GM19035 (cell line): ENCODE results near the gene TPMT.

Experiments
- ATAC-seq: cut with Tn5 transposase; IDR thresholded peaks from one replicate; pipeline ENCODE4 v1.9.1; 2021; ENCODE audit not compliant: unreplicated experiment

Gene TPMT

DNA sequence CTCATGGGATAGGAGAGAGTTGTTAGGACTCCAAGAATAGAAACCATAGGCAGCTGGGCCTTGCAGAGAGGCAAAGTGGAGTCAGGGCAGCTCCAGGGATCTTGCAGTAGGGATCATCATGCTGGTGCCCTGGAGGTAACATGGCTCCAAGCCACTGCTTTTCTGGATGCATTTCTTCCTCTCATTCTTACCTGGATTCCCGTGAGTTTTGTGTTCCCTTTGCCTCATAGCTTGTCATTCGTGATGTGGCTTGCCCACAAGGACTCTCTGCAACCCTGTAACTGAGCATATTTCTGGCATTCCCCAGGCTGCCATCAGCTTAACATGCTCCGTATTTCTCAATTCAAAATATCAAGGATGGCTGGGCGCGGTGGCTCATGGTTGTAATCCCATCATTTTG lies 37.7 kb downstream of the TPMT start:
- no peak for ATAC-seq

DNA sequence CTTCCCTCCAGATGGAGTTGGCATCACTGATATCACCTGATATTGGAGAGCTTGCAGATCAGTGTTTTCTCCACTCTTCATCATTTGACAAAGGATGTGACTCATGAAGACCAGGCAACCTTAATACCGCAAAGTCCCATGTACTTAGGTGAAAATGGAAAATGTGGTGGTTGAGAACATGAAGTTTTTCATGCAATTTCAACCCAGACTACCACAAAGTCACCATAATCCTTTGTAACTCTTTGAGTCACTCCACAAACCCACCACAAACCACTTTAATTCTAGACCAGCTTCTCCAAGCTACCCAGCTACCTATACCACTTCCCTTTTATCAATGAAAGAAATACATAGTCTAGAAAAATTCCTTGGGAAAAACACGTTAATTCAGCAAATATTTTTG lies 39.5 kb downstream of the TPMT start:
- ATAC-seq, result no peak

DNA sequence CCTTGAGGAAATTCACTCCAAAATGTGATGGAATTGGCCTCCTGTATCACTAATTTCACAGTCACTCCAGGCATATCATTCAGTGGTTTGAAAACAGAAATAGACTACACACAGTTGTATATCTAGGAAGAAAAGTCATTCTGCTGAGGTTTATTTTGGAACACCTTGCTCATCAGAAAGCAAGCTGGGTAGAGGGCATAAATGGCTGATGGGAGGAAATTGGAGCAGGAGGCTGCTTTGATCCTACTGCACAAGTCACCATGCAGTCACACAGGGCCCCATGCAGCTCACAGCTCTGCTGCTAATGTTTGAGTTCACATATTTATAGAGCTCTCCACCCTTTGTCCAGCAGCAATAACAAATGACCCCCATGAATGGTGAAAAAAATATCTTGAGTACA lies 44.7 kb downstream of the TPMT start:
- no peak for ATAC-seq

DNA sequence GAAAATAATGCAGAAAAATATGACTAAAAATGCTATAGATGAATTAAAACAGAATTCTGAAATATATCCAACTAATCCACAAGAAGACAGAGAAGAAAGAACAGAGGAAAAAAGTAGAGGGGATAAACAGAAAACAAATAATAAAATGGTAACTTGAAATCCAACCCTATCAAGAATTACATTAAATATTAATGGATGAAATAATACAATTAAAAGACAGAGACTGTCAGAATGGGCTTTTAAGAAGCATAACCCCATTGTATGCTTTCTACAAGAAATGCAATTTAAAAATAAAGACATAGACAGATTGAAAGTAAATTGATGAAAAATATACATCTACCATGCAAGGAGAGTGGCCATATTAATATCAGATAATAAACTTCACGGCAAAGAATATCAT lies 47.8 kb downstream of the TPMT start:
- no peak for ATAC-seq

DNA sequence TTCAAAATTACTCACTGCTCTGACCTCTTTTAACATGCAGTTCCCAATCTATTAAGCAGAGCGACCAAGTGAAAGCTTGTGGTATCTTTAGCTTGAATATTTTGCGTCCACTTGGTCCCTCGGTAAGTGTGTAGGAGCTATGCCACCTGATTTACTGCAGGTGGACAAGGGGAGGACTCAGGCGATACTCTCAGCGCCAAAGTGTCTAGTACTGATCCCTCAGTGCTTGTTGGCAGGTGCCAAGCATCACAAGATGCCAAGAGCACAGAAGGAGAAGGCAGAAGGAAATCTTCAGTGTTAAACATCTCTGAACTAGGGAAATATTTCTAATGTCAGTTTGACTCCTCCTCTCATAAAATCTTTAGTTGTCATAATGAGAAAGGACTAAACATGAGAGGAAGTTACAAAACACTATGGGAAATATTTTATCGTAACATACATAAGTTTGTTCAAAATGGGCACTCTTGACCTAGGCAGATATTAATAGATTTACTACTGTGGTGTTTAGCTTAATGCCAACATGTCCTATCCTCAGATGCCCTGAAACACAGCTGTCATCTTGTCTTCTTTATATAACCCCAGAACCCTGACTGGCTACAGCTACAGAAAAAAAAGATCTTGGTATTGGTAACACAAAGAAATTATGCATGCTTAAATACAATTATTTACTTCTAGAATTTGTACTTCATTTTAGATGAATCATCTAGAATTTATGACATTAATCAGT lies 51.9 kb downstream of the TPMT start:
- no peak for ATAC-seq

DNA sequence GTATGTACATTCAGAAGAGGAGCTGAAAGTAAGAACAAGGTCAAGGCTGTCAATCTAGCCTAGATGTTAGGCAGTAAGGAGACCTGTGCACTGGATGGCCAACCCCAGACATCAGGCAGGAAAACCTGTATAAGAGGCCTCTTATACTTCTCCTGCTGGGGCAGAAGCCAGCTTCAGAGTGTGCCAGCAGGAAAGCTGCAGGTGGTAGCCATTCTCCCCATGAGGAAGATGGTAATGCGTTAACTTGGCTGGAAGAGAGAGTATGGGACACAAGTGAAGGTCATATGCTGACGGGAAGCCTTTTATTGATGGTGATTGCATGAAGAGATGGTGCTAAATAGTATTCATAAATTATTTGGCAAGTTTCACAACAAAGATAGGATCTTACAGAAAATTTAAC lies 53.0 kb downstream of the TPMT start:
- ATAC-seq, result no peak

DNA sequence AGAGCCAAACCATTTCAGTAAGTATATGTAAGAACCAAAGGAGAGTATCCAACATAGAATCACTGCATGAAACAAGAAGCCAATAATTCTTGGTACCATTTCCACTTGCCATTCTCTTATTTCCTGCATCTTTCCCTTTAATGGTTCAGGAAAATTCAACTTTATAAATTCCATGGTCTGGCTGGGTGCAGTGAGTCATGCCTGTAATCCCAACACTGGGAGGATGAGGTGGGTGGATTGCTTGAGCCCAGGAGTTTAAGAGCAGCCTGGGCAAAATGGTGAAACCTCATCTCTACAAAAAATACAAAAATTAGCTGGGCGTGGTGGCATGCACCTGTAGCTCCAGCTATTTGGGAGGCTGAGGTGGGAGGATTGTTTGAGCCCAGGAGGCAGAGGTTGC lies 53.6 kb downstream of the TPMT start:
- no peak for ATAC-seq

DNA sequence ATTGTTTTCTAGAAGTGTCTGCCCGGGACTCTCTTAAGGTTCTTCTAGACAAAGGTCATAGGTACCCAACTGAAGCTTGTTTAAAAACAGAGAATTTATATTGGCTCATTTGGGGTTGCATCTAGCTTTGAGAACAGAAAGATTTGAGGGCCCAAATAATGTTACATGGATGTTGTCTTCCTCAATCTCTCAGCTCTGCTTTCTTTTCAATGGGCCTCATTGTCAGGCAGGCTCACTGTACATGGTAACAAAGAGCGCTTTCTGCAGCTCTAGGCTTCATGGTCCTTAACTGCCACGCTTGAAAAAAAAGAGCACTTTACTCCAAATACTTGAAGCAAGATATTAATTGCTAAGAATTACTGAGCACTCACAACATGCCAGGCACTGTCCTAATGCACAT lies 54.6 kb downstream of the TPMT start:
- no peak for ATAC-seq

DNA sequence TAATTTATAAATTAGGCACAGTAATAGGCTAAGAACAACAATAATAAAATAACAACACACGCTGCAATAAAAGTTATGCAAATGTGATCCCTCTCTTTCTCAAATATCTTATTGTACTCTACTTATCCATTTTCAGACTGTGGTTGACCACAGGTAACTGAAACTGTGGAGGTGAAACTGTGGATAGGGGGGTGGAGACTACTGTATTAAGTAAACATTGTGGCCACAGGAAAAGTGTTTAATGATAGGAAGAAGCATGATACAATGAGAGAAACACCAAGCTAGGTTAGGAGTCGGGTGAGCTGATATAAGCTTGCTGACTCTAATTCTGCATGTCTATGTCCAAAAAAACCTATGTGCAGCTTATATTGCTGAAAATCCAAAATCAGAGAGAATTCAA lies 55.4 kb downstream of the TPMT start:
- no peak for ATAC-seq

DNA sequence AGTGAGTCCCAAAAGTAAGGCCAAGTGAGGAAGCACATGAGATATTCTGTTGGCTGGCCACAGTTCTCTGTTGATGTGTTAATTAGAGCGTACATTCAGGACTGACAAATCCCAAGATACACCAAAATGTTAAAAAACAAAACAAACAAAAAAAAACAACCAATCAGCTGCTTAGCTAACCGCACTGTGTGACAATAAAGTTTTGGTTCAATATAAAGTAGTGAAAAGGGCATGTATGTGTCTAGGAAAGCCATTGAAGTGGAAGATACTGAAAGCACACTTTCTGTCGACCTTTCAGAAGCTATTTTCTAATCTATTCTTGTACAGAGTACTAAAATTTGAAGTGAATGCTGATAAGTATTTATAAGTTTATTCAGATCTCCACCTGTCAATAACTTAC lies 58.5 kb downstream of the TPMT start:
- no peak for ATAC-seq

DNA sequence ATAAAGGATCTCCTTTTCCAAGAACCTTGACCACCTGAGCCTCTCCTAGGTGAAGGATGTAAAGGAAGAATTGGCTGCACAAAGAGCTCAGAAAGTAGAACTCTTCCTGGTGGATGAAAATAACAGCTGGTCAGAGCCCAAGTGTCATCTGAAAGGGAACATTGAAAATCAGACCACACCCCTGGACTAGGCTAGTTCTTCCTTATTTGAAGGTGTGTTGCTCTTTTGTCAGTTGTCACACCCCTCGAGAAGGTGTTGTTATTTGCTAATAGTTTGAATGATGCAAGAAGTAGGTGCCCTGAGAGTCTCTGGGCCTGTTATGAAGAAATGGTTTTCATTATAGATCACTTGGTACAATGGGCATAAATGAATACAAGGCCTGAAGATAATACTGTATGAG lies 63.5 kb downstream of the TPMT start:
- no peak for ATAC-seq

DNA sequence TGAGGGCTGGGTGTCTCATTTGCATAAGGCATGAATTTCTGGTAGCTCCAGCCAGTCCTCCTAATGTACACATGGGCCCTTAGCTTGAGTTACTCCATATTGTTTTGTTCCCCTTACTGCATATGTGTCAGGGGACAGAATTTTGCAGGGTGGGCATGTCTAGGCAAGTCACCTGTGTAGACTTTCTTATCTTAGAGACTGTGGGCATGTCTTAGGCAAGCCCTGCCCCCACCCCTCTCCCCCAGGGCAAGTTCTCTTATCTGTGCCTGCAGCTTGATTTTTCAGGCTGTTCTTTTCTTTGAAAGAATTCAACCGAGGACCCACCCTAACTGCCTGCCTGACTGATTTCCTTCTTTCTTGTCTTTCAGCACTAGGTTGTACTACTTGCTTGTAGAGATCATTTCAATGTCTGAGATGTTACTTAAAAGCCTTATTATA lies 64.5 kb downstream of the TPMT start:
- no peak for ATAC-seq

DNA sequence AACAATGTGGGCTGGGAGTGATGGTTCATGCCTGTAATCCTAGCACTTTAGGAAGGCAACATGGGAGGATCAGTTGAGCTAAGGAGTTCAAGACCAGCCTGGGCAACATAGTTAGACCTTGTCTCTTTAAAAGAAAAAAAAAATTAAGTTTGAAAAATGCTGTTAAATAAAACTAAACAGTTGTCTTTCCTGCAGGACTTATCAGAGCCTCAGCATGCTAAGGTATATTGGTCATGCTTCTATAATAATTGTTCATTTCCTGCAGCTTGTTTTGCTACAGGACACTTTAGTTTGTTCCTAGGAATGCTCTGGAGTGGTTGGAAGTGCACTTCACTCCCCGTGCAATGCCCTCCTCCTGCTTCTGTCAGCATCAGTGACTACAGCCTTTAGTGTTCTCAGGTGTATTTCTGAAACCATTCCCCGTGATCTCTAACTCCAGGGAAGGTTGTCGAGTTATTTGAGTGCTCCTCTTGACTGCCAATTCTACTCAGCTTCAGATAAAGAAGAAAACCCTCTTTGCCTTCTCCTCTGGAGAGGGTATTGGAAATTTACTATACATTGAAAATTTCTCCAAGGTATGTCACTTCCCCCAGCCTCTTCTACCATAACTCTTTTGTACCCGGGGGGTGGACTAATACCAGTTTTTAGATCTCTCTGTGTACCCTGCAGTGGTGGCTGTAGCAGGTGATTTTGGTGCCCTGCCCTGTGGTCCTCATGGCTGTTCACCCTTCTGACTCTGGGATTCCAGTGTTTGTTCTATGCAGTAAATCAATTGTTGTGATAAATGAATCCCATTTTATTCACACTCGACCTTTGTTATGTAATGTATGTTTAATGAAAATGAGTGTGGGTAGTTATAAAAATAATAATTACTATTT lies 66.2 kb downstream of the TPMT start:
- ATAC-seq, result no peak

DNA sequence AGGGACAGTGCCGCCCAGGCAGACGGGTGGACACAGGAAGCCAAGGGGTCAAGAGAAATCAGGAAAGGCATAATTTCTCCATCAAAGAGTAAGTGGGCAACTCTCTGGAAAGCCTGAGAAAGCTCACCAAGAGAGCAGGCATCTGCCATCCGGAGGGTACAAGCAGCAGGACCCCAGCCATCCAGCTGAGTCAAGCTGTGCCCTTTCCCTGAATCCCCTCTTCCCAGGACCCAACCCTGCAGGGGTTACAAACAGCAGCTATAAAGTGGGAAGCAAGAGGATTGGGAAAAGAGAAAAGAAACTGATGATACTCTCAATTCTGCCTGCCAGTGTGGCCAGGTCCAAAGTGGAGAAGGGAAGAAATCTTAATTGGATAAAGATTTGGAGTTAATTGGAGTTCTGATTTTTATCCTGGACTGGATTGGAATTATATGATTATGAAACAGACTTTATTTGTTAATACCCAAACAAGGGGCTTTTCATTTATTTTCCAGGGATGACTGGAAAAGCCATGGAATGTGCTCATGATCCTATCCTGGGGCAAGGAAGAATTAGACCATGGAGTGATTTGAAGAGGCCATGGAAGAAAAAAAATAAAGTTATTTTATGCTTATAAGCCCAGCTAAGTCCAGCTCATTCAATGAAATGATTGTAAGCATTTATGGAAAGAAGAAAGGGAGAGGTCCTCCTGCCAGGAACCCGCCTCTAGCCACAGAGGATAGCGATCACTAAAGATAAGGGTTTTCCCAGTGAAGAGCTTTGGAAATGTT lies 67.3 kb downstream of the TPMT start:
- ATAC-seq, result no peak

DNA sequence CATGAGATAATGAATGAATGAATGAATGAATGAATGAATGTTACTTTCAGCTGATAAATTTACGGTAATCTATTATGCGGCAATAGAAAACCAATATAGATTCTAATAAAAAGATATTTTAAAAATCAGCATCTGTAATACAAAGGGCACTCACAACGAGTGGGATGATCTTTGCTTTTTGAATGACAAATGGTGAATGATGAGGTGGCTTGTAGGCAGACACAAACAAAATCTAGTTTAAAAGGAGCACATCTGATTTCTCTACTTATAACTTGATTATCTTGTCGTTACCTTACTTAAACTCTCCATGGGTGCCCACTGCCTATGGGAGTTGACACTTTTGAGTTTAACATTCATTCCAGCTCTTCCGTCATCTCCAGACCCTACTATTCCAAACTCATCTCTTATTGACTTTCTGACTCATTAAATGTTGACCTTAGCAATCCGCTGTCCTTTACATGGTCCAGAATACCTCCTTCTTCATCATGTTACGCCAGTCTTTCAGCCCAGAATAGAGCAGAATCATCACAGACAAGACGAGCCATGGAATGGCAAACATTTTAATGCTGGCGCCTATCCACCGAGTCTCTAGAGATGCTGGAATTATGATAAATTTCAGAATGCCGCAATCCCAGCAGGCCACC lies 73.7 kb downstream of the TPMT start:
- no peak for ATAC-seq

DNA sequence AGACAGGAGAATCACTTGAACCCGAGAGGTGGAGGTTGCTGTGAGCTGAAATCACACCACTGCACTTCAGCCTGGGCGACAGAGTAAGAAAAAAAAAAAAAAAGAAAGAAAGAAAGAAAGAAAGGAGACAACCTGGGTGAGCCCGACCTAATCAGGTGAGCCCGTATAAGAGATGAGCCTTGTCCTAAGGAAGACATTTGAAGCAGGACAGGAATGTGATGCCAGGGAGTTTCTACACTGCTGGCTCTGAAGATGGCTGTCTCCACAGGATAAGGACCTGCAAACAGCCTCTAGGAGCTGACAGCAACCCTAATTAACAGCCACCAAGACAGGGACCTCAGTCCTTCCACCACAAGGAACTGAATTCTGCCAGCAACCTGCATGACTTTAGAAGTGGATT lies 74.3 kb downstream of the TPMT start:
- no peak for ATAC-seq

DNA sequence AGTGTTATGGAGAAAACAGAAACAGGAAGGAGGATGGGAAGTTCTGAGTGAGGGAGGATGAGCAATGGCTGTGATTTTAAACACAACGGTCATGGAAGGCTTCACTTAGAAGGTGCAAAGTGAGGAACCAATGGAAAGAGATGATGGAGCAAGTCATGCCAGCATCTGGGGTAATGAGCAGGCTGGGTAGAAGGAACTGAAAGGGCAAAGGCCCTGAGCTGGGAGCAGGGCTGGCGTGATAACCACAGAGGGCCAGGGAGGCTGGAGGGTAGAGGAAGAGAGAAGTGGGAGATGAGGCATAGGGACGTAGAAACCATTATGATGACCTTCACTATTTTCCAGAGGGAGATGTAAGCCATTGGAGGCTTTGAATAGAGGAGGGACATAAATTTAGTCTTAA lies 76.0 kb downstream of the TPMT start:
- no peak for ATAC-seq
